Liver (tissue), 5 donors: ENCODE results near the gene ILRUN. TPM values are rescaled to one million over a fixed set of nuclear protein-coding genes. Genes with fewer than 3 reads are reported as not detected.

Source experiments
- polyA plus RNA-seq, 2 donors: library from polyadenylated mRNA; stranded (reverse) in 1 of 2; unstranded in 1 of 2; fragments of 200-250 nt in 1 of 2; fragments of >200 nt in 1 of 2; fragmentation: Nextera tagmentation in 1 of 2; extraction: Ambion mirVana in 1 of 2; gene quantifications; one replicate each; pipeline versions ENCODE4 v1.2.1 to v1.2.3, GENCODE V29; 2013 to 2015
- small RNA-seq: library from RNA; depleted of rRNA; stranded (forward); fragments of <200 nt; gene quantifications from one replicate; pipeline ENCODE3, GENCODE V24; 2014
- total RNA-seq, 2 donors: library from RNA; depleted of rRNA; stranded (reverse); fragments of >200 nt; gene quantifications; one replicate each; pipeline ENCODE4 v1.2.3, GENCODE V29; 2014
- donor health status: healthy.
- donor health status: healthy.
- donor health status: healthy.

The ILRUN gene
- total and polyA plus RNA-seq, 4 donors: 20.3 to 77.3 (median 46.2) TPM

Small RNA genes within 50 kb of the gene (small RNA-seq; reads per million reads assigned to genes)
- not detected for gene RN7SL200P

Other genes with a start within 250 kb of the ILRUN start
- gene PACSIN1, start 230.7 kb downstream of the ILRUN start, total RNA-seq: under 1 TPM; 0.14 to 0.17 TPM
- under 1 TPM; 0.03 to 0.17 TPM for gene PACSIN1, start 230.7 kb downstream of the ILRUN start, polyA plus RNA-seq
- gene SPDEF, start 140.4 kb downstream of the ILRUN start, total RNA-seq: under 1 TPM in 1 of 2 donors, not detected in 1; 0.09 TPM
- gene SPDEF, start 140.4 kb downstream of the ILRUN start, polyA plus RNA-seq: under 1 TPM in 1 of 2 donors, not detected in 1; 0.05 TPM
- gene SNRPC, start 60.7 kb upstream of the ILRUN start, total RNA-seq: 10 to 100 TPM; 17.2 to 50.1 TPM
- 10 to 100 TPM; 66.5 to 75.4 TPM for gene SNRPC, start 60.7 kb upstream of the ILRUN start, polyA plus RNA-seq
- 10 to 100 TPM; 10.7 to 14.6 TPM for gene BLTP3A, start 95.3 kb upstream of the ILRUN start, total RNA-seq
- gene BLTP3A, start 95.3 kb upstream of the ILRUN start, polyA plus RNA-seq: 1 to 10 TPM; 2.5 to 3.3 TPM
- gene TAF11, start 191.3 kb upstream of the ILRUN start, total RNA-seq: 10 to 100 TPM; 12.0 to 16.0 TPM
- gene TAF11, start 191.3 kb upstream of the ILRUN start, polyA plus RNA-seq: 10 to 100 TPM in 1 of 2 donors, 1 to 10 TPM in 1; 7.3 to 12.2 TPM
- 10 to 100 TPM in 1 of 2 donors, 1 to 10 TPM in 1; 6.5 to 18.7 TPM for gene ANKS1A, start 192.5 kb upstream of the ILRUN start, total RNA-seq
- gene ANKS1A, start 192.5 kb upstream of the ILRUN start, polyA plus RNA-seq: 1 to 10 TPM; 4.3 to 6.8 TPM